Trophoblast cell (in vitro differentiated cells and primary cell): ENCODE data around the gene KATNBL1.

ENCODE experiments used
- DNase-seq, 2 donors: peaks; one replicate each; pipeline ENCODE4 v3.0.0-alpha.2; 2016
- H2AFZ ChIP-seq: 2 replicates; pipeline ENCODE4 v1.6.1; 2013; ENCODE audit warnings: low read length, moderate library complexity, mild to moderate bottlenecking; ENCODE audit not compliant: insufficient read depth, poor library complexity
- H2AK5ac ChIP-seq: 2 replicates; pipeline ENCODE4 v1.6.1; 2013; ENCODE audit warnings: mild to moderate bottlenecking, low read length
- H2BK120ac ChIP-seq: 2 replicates; pipeline ENCODE4 v1.6.1; 2013; ENCODE audit warnings: low read length, mild to moderate bottlenecking, moderate library complexity; ENCODE audit not compliant: insufficient read depth, poor library complexity
- H2BK12ac ChIP-seq: 2 replicates; pipeline ENCODE4 v1.6.1; 2013; ENCODE audit warnings: mild to moderate bottlenecking, low read length, moderate library complexity
- H2BK5ac ChIP-seq: 2 replicates; pipeline ENCODE4 v1.6.1; 2013; ENCODE audit warnings: low read length, low read depth, moderate library complexity, mild to moderate bottlenecking; ENCODE audit not compliant: poor library complexity
- H3K14ac ChIP-seq: 2 replicates; pipeline ENCODE4 v1.6.1; 2013; ENCODE audit warnings: mild to moderate bottlenecking, low read length
- H3K18ac ChIP-seq: 2 replicates; pipeline ENCODE4 v1.6.1; 2013; ENCODE audit warnings: mild to moderate bottlenecking, low read length
- H3K23ac ChIP-seq: 2 replicates; pipeline ENCODE4 v1.6.1; 2013; ENCODE audit warnings: low read length
- H3K27ac ChIP-seq: 2 replicates; pipeline ENCODE4 v1.5.1; 2013; ENCODE audit warnings: low read depth, mild to moderate bottlenecking, inconsistent platforms, low read length, moderate library complexity
- H3K27me3 ChIP-seq: 2 replicates; pipeline ENCODE4 v1.6.1; 2013; ENCODE audit warnings: inconsistent platforms, mild to moderate bottlenecking, low read length, moderate library complexity; ENCODE audit not compliant: insufficient read depth
- H3K36me3 ChIP-seq, 2 experiments: 1 replicate in 1 of 2; 2 replicates in 1 of 2; pipeline ENCODE4 v1.6.1; 2013; ENCODE audit warnings: low read length in 2 of 2, mild to moderate bottlenecking in 2 of 2, moderate library complexity in 1 of 2; ENCODE audit not compliant: insufficient read depth in 2 of 2, control insufficient read depth in 1 of 2
- H3K4ac ChIP-seq: 2 replicates; pipeline ENCODE4 v1.6.1; 2013; ENCODE audit warnings: low read depth, mild to moderate bottlenecking, low read length, moderate library complexity
- H3K4me1 ChIP-seq, 2 experiments: 1 replicate in 1 of 2; 2 replicates in 1 of 2; pipeline ENCODE4 v1.6.1; 2013; ENCODE audit warnings: low read length in 2 of 2, mild to moderate bottlenecking in 2 of 2, moderate library complexity in 1 of 2; ENCODE audit not compliant: insufficient read depth in 2 of 2, control insufficient read depth in 1 of 2
- H3K4me2 ChIP-seq: 2 replicates; pipeline ENCODE4 v1.6.1; 2013; ENCODE audit warnings: inconsistent platforms, mild to moderate bottlenecking, low read length, moderate library complexity
- H3K4me3 ChIP-seq: 2 replicates; pipeline ENCODE4 v1.5.1; 2013; ENCODE audit warnings: mild to moderate bottlenecking, low read depth, low read length, inconsistent platforms
- H3K79me1 ChIP-seq: one replicate; pipeline ENCODE4 v1.6.1; 2013; ENCODE audit warnings: low read length
- H3K79me2 ChIP-seq: 2 replicates; pipeline ENCODE4 v1.6.1; 2013; ENCODE audit warnings: low read length, mild to moderate bottlenecking; ENCODE audit not compliant: control insufficient read depth, insufficient read depth, poor library complexity
- H3K9ac ChIP-seq: 2 replicates; pipeline ENCODE4 v1.6.1; 2013; ENCODE audit warnings: mild to moderate bottlenecking, low read length
- H3K9me3 ChIP-seq: 2 replicates; pipeline ENCODE4 v1.6.1; 2013; ENCODE audit warnings: low read depth, mild to moderate bottlenecking, control low read depth, inconsistent platforms, low read length; ENCODE audit not compliant: insufficient read depth
- H4K12ac ChIP-seq: 2 replicates; pipeline ENCODE4 v1.6.1; 2013; ENCODE audit warnings: low read depth, mild to moderate bottlenecking, low read length, moderate library complexity
- H4K8ac ChIP-seq: 2 replicates; pipeline ENCODE4 v1.6.1; 2013; ENCODE audit warnings: low read depth, mild to moderate bottlenecking, low read length, moderate library complexity
- H4K91ac ChIP-seq: one replicate; pipeline ENCODE4 v1.6.1; 2013; ENCODE audit warnings: low read depth, mild to moderate bottlenecking, low read length, moderate library complexity
- WGBS: extraction: QIAGEN DNeasy Blood & Tissue Kit; methylation state at CpG from one replicate; pipeline ENCODE4 v1.1.7; 2013; ENCODE audit warnings: missing lambda C conversion rate; ENCODE audit not compliant: insufficient read length, insufficient coverage; ENCODE audit errors: extremely low coverage; 5-methylcytosine and 5-hydroxymethylcytosine counted together

Gene KATNBL1

DNA sequence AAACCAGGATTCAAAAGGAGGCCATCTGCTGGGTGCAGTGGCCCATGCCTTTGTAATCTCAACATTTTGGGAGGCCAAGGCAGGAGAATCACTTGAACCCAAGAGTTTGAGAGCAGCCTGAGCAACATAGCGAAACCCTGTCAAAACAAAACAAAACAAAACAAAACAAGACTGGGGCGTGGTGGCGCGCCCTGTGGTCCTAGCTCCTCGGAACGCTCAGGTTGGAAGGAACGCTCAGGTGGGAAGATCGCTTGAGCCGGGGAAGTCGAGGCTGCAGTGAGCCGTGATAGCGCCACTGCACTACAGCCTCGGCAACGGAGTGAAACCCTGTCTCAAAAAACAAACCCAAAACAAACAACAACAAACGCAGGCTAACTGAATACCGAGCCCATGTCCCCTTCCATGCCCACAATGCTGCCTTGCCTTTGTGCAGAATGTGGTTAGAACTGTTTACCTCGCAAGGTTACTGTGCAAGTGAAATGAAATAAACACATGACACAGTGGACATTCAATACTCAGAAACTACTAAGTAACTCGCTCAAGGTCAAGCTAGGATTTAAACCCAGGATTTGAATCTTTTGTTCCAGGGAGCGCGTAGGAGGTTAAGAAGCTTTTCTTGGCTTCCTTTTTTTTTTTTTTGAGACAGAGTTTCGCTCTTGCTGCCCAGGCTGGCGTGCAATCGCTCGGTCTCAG, 14.2 kb upstream of the KATNBL1 start:
- Histone ChIP-seq H3K18ac (no peak overlapping the region), H3K27ac (peak overlapping the region; percentile 69), H4K91ac (peak overlapping the region; percentile 54), H2BK5ac (no peak overlapping the region), H2AK5ac (peak overlapping the region; percentile 15), H3K27me3 (no peaks in the 10 kb centered on the region), H3K9me3 (no peaks in the 10 kb centered on the region), H2BK120ac (no peak overlapping the region), H4K8ac (peak overlapping the region; percentile 99), H2AFZ (peak overlapping the region; percentile 43), H3K23ac (no peak overlapping the region), H3K14ac (no peak overlapping the region), H3K4me1 (peaks cover 0 to 3% of the 10 kb centered on the region in 2 experiments), H3K79me2 (peaks cover 3% of the 10 kb centered on the region), H4K12ac (peak overlapping the region; percentile 94), H2BK12ac (no peak overlapping the region), H3K79me1 (peaks cover 3% of the 10 kb centered on the region), H3K4ac (no peak overlapping the region), H3K4me3 (peak overlapping the region; percentile 95), H3K9ac (no peak overlapping the region), H3K36me3 (peaks cover 8% of the 10 kb centered on the region in 2 experiments), H3K4me2 (peak overlapping the region; percentile 97)
- peak in 1 of 2 donors; percentile 38 for DNase-seq
- WGBS, result no CpG with 5 or more reads among the region's 24 CpGs

DNA sequence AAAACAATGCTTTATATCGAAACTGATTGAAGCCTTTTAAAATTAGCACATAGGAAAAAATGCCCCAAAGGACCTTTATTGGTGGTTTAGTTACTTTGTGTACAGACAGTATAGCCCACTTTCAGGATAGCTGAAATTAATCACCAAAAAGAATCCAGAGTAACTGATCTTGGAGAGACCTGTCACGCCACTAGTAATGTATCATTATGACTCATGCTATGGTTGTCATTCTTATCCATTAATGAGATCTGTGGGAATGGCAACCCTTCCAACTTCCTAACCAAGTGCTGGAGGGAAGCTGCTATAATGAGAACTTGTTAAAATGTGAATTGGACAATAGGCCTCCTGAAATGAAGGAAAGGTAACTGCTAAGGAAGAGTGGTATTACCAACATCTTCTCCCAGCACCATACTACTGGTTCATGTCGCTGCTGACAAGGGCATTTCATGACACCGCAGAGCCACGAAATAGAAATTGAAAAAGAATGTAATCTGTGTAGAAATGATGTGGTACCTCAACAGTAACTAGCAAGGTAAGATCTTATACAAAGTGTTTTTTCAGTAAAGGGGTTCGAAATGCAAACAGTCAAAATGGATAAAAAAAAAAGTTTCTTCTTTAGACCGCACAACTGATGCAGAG, 7.8 kb upstream of the KATNBL1 start:
- DNase-seq, result no peak
- no peak overlapping the region for H4K12ac ChIP-seq
- no peak overlapping the region for H4K91ac ChIP-seq
- no peaks in the 10 kb centered on the region for H3K79me2 ChIP-seq
- H2BK5ac ChIP-seq, result no peak overlapping the region
- H3K27ac ChIP-seq, result no peak overlapping the region
- no peaks in the 10 kb centered on the region for H3K4me1 ChIP-seq
- H2AK5ac ChIP-seq, result no peak overlapping the region
- H3K27me3 ChIP-seq, result no peaks in the 10 kb centered on the region
- WGBS, result no CpG with 5 or more reads among the region's 7 CpGs
- no peak overlapping the region for H2BK120ac ChIP-seq
- no peaks in the 10 kb centered on the region for H3K79me1 ChIP-seq
- no peak overlapping the region for H3K9ac ChIP-seq
- H3K23ac ChIP-seq, result no peak overlapping the region
- no peak overlapping the region for H4K8ac ChIP-seq
- H3K14ac ChIP-seq, result no peak overlapping the region
- no peak overlapping the region for H3K4ac ChIP-seq
- no peak overlapping the region for H3K18ac ChIP-seq
- H2AFZ ChIP-seq, result no peak overlapping the region
- H2BK12ac ChIP-seq, result no peak overlapping the region
- H3K4me2 ChIP-seq, result no peak overlapping the region
- no peaks in the 10 kb centered on the region for H3K9me3 ChIP-seq
- H3K36me3 ChIP-seq, result no peaks in the 10 kb centered on the region
- H3K4me3 ChIP-seq, result no peak overlapping the region

DNA sequence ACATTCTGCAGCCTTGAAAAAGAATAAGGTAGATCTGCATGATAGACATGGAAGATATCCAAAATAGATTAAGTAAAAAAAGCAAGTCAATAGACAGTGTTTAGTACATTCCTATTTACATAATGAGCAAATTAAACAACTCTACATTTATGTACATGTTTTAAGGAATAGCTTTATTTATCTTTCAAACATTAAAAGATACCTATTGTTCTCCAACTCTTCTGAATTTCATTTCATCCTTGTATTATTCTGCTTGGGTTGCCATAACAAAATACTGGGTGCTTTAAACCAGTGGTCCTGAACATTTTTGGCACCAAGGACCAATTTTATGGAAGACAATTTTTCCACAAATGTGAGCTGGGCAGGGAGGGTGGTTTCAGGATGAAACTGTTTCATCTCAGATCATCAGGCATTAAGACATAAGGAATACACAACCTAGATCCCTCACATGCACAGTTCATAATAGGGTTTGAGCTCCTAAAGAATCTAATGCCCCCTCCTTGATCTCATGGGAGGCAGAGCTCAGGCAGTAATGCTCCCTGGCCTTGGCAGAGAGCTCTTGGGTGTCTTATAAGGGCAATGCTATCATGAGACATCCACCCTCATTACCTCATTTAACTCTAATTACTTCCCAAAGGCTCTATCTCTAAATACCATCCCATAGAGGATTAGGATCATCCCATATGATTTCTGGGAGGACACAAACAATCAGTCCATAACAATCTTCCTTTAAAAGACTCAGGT, 6.8 kb upstream of the KATNBL1 start:
- no peak overlapping the region for H4K12ac ChIP-seq
- no peaks in the 10 kb centered on the region for H3K27me3 ChIP-seq
- H3K79me2 ChIP-seq, result no peaks in the 10 kb centered on the region
- no peaks in the 10 kb centered on the region for H3K9me3 ChIP-seq
- no peak overlapping the region for H2AK5ac ChIP-seq
- no peak overlapping the region for H2BK12ac ChIP-seq
- H2BK120ac ChIP-seq, result no peak overlapping the region
- peaks cover 0 to 3% of the 10 kb centered on the region in 2 experiments for H3K4me1 ChIP-seq
- H3K27ac ChIP-seq, result no peak overlapping the region
- no peak for DNase-seq
- H3K4me3 ChIP-seq, result no peak overlapping the region
- no peak overlapping the region for H2BK5ac ChIP-seq
- no peak overlapping the region for H2AFZ ChIP-seq
- H3K79me1 ChIP-seq, result no peaks in the 10 kb centered on the region
- no peak overlapping the region for H3K9ac ChIP-seq
- no peaks in the 10 kb centered on the region for H3K36me3 ChIP-seq
- no peak overlapping the region for H3K14ac ChIP-seq
- no peak overlapping the region for H4K8ac ChIP-seq
- H4K91ac ChIP-seq, result no peak overlapping the region
- no peak overlapping the region for H3K4me2 ChIP-seq
- no peak overlapping the region for H3K18ac ChIP-seq
- no peak overlapping the region for H3K23ac ChIP-seq
- no peak overlapping the region for H3K4ac ChIP-seq

- DNase-seq, result no peak
- no peak overlapping the region for H3K9ac ChIP-seq
- H3K79me1 ChIP-seq, result peaks cover 3% of the 10 kb centered on the region
- no peak overlapping the region for H4K91ac ChIP-seq
- no peak overlapping the region for H2BK5ac ChIP-seq
- peaks cover 3% of the 10 kb centered on the region for H3K79me2 ChIP-seq
- no peak overlapping the region for H3K18ac ChIP-seq
- H3K4ac ChIP-seq, result no peak overlapping the region
- H3K4me1 ChIP-seq, result peaks cover 0 to 3% of the 10 kb centered on the region in 2 experiments
- no peak overlapping the region for H2BK120ac ChIP-seq
- no peaks in the 10 kb centered on the region for H3K9me3 ChIP-seq
- H2AFZ ChIP-seq, result no peak overlapping the region
- no peak overlapping the region for H2AK5ac ChIP-seq
- H4K12ac ChIP-seq, result no peak overlapping the region
- H4K8ac ChIP-seq, result no peak overlapping the region
- no peak overlapping the region for H3K4me3 ChIP-seq
- no peaks in the 10 kb centered on the region for H3K36me3 ChIP-seq
- no peak overlapping the region for H3K23ac ChIP-seq
- no peak overlapping the region for H2BK12ac ChIP-seq
- no peak overlapping the region for H3K4me2 ChIP-seq
- H3K14ac ChIP-seq, result no peak overlapping the region
- H3K27me3 ChIP-seq, result no peaks in the 10 kb centered on the region
- H3K27ac ChIP-seq, result no peak overlapping the region
- no CpG with 5 or more reads among the region's 3 CpGs for WGBS
Measured at GRCh38 chr15:34214135-34214534, 4.2 kb upstream of the KATNBL1 start.
